Measurements from ENCODE around the gene KPNA6. TPM values are rescaled to one million over a fixed set of nuclear protein-coding genes. Genes with fewer than 3 reads are reported as not detected.

KPNA6 gene
- total and polyA plus RNA-seq, 2 of the 13 experiments (the other 11 are each of a cell fraction or from before 2014, with no cell fraction given), result 22.0 to 47.5 TPM

DNA sequence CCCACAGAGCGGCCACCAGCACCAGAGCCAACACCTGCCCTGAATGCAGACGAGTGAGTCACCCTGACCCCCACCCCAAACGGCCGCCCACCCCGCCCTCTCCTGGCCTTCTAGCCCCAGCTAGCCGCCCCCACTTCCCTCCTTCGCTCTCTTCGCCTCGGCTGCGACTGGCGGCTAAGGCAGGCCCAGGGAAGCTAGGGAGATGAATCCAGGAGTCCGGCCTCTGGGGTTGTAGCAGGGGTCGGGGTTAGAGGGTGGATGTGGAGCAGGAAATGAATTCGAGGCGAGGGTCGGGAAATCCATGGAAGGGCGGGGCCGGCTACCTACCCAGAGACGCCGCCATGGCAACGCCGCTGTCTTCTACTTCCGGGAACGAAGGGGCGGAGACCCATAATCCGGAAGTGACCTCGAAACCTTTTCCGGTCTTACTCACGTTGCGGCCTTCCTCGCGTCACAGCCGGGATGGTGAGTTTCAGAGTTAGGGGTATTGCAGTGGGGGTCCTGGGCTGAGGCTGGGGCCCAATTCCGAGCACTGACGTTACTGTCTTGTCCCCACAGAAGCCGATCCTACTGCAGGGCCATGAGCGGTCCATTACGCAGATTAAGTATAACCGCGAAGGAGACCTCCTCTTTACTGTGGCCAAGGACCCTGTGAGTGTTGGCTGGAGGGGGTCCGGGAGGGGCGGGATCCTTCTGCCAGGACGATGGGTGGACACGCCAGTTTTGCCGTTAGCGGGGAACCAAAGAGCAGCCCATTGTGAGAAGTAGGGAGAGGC, 114.3 kb downstream of the KPNA6 start, which contains the start of the genes EIF3I and TMEM234 (continued):
- TF ChIP-seq, protein P1, sequence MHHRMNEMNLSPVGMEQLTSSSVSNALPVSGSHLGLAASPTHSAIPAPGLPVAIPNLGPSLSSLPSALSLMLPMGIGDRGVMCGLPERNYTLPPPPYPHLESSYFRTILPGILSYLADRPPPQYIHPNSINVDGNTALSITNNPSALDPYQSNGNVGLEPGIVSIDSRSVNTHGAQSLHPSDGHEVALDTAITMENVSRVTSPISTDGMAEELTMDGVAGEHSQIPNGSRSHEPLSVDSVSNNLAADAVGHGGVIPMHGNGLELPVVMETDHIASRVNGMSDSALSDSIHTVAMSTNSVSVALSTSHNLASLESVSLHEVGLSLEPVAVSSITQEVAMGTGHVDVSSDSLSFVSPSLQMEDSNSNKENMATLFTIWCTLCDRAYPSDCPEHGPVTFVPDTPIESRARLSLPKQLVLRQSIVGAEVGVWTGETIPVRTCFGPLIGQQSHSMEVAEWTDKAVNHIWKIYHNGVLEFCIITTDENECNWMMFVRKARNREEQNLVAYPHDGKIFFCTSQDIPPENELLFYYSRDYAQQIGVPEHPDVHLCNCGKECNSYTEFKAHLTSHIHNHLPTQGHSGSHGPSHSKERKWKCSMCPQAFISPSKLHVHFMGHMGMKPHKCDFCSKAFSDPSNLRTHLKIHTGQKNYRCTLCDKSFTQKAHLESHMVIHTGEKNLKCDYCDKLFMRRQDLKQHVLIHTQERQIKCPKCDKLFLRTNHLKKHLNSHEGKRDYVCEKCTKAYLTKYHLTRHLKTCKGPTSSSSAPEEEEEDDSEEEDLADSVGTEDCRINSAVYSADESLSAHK (CRISPR knock-in tag; IDR thresholded peaks at IDR 0.05; ENCODE audit: borderline replicate concordance), result no peak
- TF ChIP-seq ZNF430 (CRISPR knock-in tag; IDR thresholded peaks at IDR 0.05), result peak; percentile 64
- TF ChIP-seq, protein P2, sequence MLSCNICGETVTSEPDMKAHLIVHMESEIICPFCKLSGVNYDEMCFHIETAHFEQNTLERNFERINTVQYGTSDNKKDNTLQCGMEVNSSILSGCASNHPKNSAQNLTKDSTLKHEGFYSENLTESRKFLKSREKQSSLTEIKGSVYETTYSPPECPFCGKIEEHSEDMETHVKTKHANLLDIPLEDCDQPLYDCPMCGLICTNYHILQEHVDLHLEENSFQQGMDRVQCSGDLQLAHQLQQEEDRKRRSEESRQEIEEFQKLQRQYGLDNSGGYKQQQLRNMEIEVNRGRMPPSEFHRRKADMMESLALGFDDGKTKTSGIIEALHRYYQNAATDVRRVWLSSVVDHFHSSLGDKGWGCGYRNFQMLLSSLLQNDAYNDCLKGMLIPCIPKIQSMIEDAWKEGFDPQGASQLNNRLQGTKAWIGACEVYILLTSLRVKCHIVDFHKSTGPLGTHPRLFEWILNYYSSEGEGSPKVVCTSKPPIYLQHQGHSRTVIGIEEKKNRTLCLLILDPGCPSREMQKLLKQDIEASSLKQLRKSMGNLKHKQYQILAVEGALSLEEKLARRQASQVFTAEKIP (CRISPR knock-in tag; IDR thresholded peaks at IDR 0.05; ENCODE audit: borderline replicate concordance), result no peak
- TF ChIP-seq, protein P3, sequence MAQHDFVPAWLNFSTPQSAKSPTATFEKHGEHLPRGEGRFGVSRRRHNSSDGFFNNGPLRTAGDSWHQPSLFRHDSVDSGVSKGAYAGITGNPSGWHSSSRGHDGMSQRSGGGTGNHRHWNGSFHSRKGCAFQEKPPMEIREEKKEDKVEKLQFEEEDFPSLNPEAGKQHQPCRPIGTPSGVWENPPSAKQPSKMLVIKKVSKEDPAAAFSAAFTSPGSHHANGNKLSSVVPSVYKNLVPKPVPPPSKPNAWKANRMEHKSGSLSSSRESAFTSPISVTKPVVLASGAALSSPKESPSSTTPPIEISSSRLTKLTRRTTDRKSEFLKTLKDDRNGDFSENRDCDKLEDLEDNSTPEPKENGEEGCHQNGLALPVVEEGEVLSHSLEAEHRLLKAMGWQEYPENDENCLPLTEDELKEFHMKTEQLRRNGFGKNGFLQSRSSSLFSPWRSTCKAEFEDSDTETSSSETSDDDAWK (CRISPR knock-in tag; IDR thresholded peaks at IDR 0.05), result no peak
- peak; percentile 67; the same call in 1 of the 2 replicates for TF ChIP-seq ETV5 (CRISPR knock-in tag; IDR thresholded peaks at IDR 0.05; ENCODE audit: borderline replicate concordance)
- TF ChIP-seq ISL2 (CRISPR knock-in tag; IDR thresholded peaks at IDR 0.05), result no peak; the same call in 1 of the 2 replicates
- no peak for TF ChIP-seq TCF7L2 (IDR thresholded peaks at IDR 0.05; ENCODE audit: low read depth, low read length)
- no peak; the same call in 1 of the 2 replicates for TF ChIP-seq SMAD3 (CRISPR knock-in tag; IDR thresholded peaks at IDR 0.05)
- TF ChIP-seq, protein P4, sequence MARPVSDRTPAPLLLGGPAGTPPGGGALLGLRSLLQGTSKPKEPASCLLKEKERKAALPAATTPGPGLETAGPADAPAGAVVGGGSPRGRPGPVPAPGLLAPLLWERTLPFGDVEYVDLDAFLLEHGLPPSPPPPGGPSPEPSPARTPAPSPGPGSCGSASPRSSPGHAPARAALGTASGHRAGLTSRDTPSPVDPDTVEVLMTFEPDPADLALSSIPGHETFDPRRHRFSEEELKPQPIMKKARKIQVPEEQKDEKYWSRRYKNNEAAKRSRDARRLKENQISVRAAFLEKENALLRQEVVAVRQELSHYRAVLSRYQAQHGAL (CRISPR knock-in tag; IDR thresholded peaks at IDR 0.05; ENCODE audit: not compliant biosample characterization), result no peak
- TF ChIP-seq ZNF616 (CRISPR knock-in tag; IDR thresholded peaks at IDR 0.05; ENCODE audit: low read depth), result no peak
- TF ChIP-seq, protein P5, sequence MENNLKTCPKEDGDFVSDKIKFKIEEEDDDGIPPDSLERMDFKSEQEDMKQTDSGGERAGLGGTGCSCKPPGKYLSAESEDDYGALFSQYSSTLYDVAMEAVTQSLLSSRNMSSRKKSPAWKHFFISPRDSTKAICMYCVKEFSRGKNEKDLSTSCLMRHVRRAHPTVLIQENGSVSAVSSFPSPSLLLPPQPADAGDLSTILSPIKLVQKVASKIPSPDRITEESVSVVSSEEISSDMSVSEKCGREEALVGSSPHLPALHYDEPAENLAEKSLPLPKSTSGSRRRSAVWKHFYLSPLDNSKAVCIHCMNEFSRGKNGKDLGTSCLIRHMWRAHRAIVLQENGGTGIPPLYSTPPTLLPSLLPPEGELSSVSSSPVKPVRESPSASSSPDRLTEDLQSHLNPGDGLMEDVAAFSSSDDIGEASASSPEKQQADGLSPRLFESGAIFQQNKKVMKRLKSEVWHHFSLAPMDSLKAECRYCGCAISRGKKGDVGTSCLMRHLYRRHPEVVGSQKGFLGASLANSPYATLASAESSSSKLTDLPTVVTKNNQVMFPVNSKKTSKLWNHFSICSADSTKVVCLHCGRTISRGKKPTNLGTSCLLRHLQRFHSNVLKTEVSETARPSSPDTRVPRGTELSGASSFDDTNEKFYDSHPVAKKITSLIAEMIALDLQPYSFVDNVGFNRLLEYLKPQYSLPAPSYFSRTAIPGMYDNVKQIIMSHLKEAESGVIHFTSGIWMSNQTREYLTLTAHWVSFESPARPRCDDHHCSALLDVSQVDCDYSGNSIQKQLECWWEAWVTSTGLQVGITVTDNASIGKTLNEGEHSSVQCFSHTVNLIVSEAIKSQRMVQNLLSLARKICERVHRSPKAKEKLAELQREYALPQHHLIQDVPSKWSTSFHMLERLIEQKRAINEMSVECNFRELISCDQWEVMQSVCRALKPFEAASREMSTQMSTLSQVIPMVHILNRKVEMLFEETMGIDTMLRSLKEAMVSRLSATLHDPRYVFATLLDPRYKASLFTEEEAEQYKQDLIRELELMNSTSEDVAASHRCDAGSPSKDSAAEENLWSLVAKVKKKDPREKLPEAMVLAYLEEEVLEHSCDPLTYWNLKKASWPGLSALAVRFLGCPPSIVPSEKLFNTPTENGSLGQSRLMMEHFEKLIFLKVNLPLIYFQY (CRISPR knock-in tag; IDR thresholded peaks at IDR 0.05; ENCODE audit: borderline replicate concordance), result no peak
- peak; percentile 73 to 77 for TF ChIP-seq POLR2A (IDR thresholded peaks at IDR 0.05; ENCODE audit: insufficient read depth in 1 of 2, low read depth in 2 of 2, low read length in 2 of 2)
- 0 out of 2 replicates have a peak, but pooled peaks have one; percentile 47 for TF ChIP-seq ZNF724P (CRISPR knock-in tag; IDR thresholded peaks at IDR 0.05; ENCODE audit: borderline replicate concordance)
- no peak for TF ChIP-seq CBX5 (CRISPR knock-in tag; IDR thresholded peaks at IDR 0.05; ENCODE audit: borderline replicate concordance)
- TF ChIP-seq, protein P6, sequence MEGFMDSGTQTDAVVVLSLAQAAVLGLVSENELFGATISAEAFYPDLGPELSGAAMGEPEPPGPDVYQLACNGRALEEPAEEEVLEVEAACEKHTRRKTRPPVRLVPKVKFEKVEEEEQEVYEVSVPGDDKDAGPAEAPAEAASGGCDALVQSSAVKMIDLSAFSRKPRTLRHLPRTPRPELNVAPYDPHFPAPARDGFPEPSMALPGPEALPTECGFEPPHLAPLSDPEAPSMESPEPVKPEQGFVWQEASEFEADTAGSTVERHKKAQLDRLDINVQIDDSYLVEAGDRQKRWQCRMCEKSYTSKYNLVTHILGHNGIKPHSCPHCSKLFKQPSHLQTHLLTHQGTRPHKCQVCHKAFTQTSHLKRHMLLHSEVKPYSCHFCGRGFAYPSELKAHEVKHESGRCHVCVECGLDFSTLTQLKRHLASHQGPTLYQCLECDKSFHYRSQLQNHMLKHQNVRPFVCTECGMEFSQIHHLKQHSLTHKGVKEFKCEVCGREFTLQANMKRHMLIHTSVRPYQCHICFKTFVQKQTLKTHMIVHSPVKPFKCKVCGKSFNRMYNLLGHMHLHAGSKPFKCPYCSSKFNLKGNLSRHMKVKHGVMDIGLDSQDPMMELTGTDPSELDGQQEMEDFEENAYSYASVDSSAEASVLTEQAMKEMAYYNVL (CRISPR knock-in tag; IDR thresholded peaks at IDR 0.05; ENCODE audit: borderline replicate concordance), result no peak; the same call in 1 of the 2 replicates
